Hepatocyte (in vitro differentiated cells): ENCODE measurements around the gene AGBL3. TPM values are rescaled to one million over a fixed set of nuclear protein-coding genes. Genes with fewer than 3 reads are reported as not detected.

ENCODE experiments used
- DNase-seq: peaks from one replicate; pipeline ENCODE4 v3.0.0-alpha.2; 2016; ENCODE audit warnings: low spot score
- H2AFZ ChIP-seq: fragments of 200-600 bp; sonication (generic); 2 replicates; pipeline ENCODE4 v1.6.0; 2016; ENCODE audit warnings: antibody characterized with exemption, mild to moderate bottlenecking
- H3K27ac ChIP-seq: fragments of 200-600 bp; sonication (generic); 2 replicates; pipeline ENCODE4 v1.5.1; 2016; ENCODE audit warnings: mild to moderate bottlenecking
- H3K27me3 ChIP-seq: fragments of 200-600 bp; sonication (generic); 2 replicates; pipeline ENCODE4 v1.6.1; 2016
- H3K36me3 ChIP-seq: fragments of 200-600 bp; sonication (generic); replicated peaks from 2 replicates; pipeline ENCODE4 v1.5.1; 2016; ENCODE audit warnings: low read depth; ENCODE audit not compliant: insufficient read depth
- H3K4me1 ChIP-seq: fragments of 200-600 bp; sonication (generic); 2 replicates; pipeline ENCODE4 v1.5.1; 2016; ENCODE audit warnings: mild to moderate bottlenecking, moderate library complexity; ENCODE audit not compliant: insufficient read depth
- H3K4me2 ChIP-seq: fragments of 200-600 bp; sonication (generic); 2 replicates; pipeline ENCODE4 v1.6.0; 2016
- H3K4me3 ChIP-seq: fragments of 200-600 bp; sonication (generic); 2 replicates; pipeline ENCODE4 v1.5.1; 2016; ENCODE audit warnings: mild to moderate bottlenecking
- H3K79me2 ChIP-seq: fragments of 200-600 bp; sonication (generic); 2 replicates; pipeline ENCODE4 v1.6.0; 2017; ENCODE audit warnings: mild to moderate bottlenecking
- H3K9me2 ChIP-seq: fragments of 200-600 bp; sonication (generic); replicated peaks from 2 replicates; pipeline ENCODE4 v1.6.0; 2017; ENCODE audit warnings: mild to moderate bottlenecking; ENCODE audit not compliant: insufficient read depth
- H3K9me3 ChIP-seq: fragments of 200-600 bp; sonication (generic); 2 replicates; pipeline ENCODE4 v1.5.1; 2016; ENCODE audit warnings: low read depth, mild to moderate bottlenecking
- H4K20me1 ChIP-seq: fragments of 200-600 bp; sonication (generic); 2 replicates; pipeline ENCODE4 v1.6.0; 2016; ENCODE audit warnings: mild to moderate bottlenecking; ENCODE audit not compliant: insufficient read depth, poor library complexity, severe bottlenecking
- EZH2 ChIP-seq: fragments of 200-600 bp; sonication (generic); IDR thresholded peaks from 2 replicates; pipeline ENCODE4 v1.6.1; 2016; ENCODE audit warnings: antibody characterized with exemption, mild to moderate bottlenecking, borderline replicate concordance
- EZH2phosphoT487 ChIP-seq: fragments of 200-600 bp; sonication (generic); IDR thresholded peaks from one replicate; pipeline ENCODE4 v1.6.1; 2018; ENCODE audit warnings: antibody characterized with exemption, mild to moderate bottlenecking, low read depth, moderate library complexity; ENCODE audit not compliant: unreplicated experiment, severe bottlenecking
- WGBS: methylation state at CpG from one replicate; pipeline ENCODE4 v1.1.6; 2016; ENCODE audit warnings: low lambda C conversion rate; ENCODE audit errors: missing lambda C conversion rate; 5-methylcytosine and 5-hydroxymethylcytosine counted together
- polyA plus RNA-seq: library from polyadenylated mRNA; unstranded; fragments of >200 nt; fragmentation: Nextera tagmentation; extraction: Ambion mirVana; gene quantifications from 2 replicates; pipeline ENCODE4 v1.2.1, GENCODE V29; 2016
- total RNA-seq: library from RNA; depleted of rRNA; stranded (reverse); fragments of >200 nt; gene quantifications from 2 replicates; pipeline ENCODE4 v1.2.3, GENCODE V29; 2014
- TF ChIP-seq, protein P1 (sequence below): fragments of 200-600 bp; sonication (generic); IDR thresholded peaks from 2 replicates; pipeline ENCODE4 v1.5.1; 2016; ENCODE audit warnings: antibody characterized with exemption, mild to moderate bottlenecking; ENCODE audit not compliant: poor library complexity

The AGBL3 gene
- total and polyA plus RNA-seq, 2 experiments from 2014 or later = 2.3 to 6.4 TPM

DNA sequence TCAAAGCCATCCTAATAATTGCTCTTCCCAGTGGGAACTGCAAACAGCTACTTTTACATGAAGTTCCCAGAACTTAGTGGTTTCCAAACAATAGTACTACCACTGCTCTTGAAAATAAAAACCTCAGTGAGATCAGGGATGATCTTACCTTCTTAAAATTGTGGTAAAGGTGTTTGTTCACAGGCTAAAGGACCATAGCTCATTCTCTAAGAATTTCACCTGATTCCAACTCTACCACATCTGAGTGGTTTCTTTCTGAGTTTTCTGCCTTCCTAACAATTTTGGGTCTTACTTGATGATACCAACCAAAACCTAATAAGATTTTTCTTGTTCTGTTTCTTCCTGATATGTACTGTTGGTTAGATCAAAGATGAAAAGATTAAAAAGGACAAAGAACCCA, 45.6 kb upstream of the AGBL3 start:
- Histone ChIP-seq H3K9me2 (no peaks in the 10 kb centered on the region), H3K4me1 (peaks cover 32% of the 10 kb centered on the region), H3K79me2 (no peaks in the 10 kb centered on the region), H3K4me3 (no peak overlapping the region), H3K36me3 (no peaks in the 10 kb centered on the region), H3K27ac (peak overlapping the region; percentile 79), H2AFZ (no peak overlapping the region), H3K9me3 (no peaks in the 10 kb centered on the region), H3K27me3 (no peaks in the 10 kb centered on the region), H3K4me2 (no peak overlapping the region), H4K20me1 (no peaks in the 10 kb centered on the region)
- TF ChIP-seq, protein P1, sequence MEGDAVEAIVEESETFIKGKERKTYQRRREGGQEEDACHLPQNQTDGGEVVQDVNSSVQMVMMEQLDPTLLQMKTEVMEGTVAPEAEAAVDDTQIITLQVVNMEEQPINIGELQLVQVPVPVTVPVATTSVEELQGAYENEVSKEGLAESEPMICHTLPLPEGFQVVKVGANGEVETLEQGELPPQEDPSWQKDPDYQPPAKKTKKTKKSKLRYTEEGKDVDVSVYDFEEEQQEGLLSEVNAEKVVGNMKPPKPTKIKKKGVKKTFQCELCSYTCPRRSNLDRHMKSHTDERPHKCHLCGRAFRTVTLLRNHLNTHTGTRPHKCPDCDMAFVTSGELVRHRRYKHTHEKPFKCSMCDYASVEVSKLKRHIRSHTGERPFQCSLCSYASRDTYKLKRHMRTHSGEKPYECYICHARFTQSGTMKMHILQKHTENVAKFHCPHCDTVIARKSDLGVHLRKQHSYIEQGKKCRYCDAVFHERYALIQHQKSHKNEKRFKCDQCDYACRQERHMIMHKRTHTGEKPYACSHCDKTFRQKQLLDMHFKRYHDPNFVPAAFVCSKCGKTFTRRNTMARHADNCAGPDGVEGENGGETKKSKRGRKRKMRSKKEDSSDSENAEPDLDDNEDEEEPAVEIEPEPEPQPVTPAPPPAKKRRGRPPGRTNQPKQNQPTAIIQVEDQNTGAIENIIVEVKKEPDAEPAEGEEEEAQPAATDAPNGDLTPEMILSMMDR = no peak
- TF ChIP-seq EZH2phosphoT487 = no peak
- TF ChIP-seq EZH2 = no peak
- DNase-seq = no peak

DNA sequence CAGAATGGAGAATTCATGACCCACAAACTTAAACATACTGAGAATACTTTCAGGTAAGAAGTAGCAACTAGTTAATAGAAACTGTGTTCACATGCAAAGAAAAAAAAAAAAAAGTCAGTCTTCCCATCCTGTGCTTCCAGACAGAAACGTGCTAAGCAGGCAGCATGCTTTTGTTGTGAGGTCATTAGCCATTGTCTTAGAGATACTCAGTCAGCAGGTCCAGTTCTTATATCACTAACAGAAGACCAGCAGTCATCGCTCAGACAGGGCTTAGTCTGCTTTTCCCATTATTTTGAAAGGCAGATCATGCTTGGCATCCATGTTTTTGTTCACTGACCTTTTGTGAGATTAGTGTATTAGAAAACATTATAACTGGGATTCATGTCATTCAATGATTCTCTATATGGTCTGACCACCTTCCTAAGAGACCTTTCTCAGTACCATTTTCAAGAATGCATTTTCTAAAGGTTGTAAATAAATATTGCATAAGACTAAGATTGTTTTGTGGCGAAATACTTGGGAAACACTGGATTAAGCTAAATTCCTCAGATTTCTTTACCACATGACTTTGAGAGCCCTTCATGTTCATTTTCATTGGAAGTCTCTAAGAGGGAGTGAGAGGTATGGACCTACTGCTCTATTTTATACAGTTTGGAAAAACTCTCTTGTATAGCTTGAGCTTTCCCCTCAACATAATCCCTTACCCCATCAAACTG, 45.0 kb upstream of the AGBL3 start:
- H3K27ac ChIP-seq = peak overlapping the region; percentile 79
- H3K27me3 ChIP-seq = no peaks in the 10 kb centered on the region
- DNase-seq = peak; percentile 71
- H3K9me3 ChIP-seq = no peaks in the 10 kb centered on the region
- no peaks in the 10 kb centered on the region for H3K36me3 ChIP-seq
- WGBS = 41% methylated on average over 3 of the region's 3 CpGs
- no peaks in the 10 kb centered on the region for H3K79me2 ChIP-seq
- H3K4me3 ChIP-seq = no peak overlapping the region
- no peaks in the 10 kb centered on the region for H3K9me2 ChIP-seq
- peaks cover 32% of the 10 kb centered on the region for H3K4me1 ChIP-seq
- H2AFZ ChIP-seq = no peak overlapping the region
- no peaks in the 10 kb centered on the region for H4K20me1 ChIP-seq
- peak overlapping the region; percentile 8 for H3K4me2 ChIP-seq
- TF ChIP-seq EZH2phosphoT487 (no peak), EZH2 (no peak)
- TF ChIP-seq, protein P1 = no peak

DNA sequence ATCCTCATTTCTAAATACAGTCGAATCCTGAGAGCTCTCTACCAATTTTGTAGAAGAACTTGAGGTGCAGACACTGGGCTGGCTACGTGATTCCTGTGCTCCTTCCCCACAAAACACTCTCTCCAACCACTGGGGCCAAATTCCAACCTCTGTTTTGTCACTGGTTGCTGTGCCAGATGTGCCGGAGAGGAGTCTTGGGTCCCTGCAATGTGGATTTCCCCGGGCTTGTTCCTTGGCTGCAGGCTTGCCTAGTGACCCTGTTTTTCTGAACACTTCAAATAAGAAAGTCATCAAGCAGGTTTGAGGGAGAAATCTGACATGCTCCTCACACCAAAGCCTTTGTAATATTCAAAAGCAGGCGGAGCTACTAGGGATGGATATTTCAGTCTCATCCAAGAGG, 44.4 kb upstream of the AGBL3 start:
- Histone ChIP-seq H3K9me2 (no peaks in the 10 kb centered on the region), H3K27ac (peak overlapping the region; percentile 79), H3K4me2 (peak overlapping the region; percentile 8), H3K4me3 (no peak overlapping the region), H4K20me1 (no peaks in the 10 kb centered on the region), H3K36me3 (no peaks in the 10 kb centered on the region), H3K79me2 (no peaks in the 10 kb centered on the region), H3K27me3 (no peaks in the 10 kb centered on the region), H3K9me3 (no peaks in the 10 kb centered on the region), H2AFZ (no peak overlapping the region), H3K4me1 (peaks cover 30% of the 10 kb centered on the region)
- 71% methylated on average over 5 of the region's 5 CpGs for whole genome bisulfite sequencing
- TF ChIP-seq EZH2phosphoT487 = no peak
- TF ChIP-seq EZH2 = no peak
- TF ChIP-seq, protein P1 = no peak
- DNase-seq = no peak
